H1 (cell line): ENCODE data around the gene ADARB2. TPM values are rescaled to one million over a fixed set of nuclear protein-coding genes. Genes with fewer than 3 reads are reported as not detected.

Source experiments
- SP2 ChIP-seq: IDR thresholded peaks from 2 replicates; pipeline ENCODE4 v1.6.1; 2012; ENCODE audit warnings: mild to moderate bottlenecking, low read length, inconsistent platforms
- polyA plus RNA-seq, 7 experiments: library from polyadenylated mRNA; depleted of rRNA in 3 of 7; stranded (reverse) in 5 of 7; unstranded in 2 of 7; fragments of >200 nt in 5 of 7; fragments of 200-250 nt in 2 of 7; gene quantifications; 1 replicate in 5 of 7; 2 replicates in 1 of 7; 4 replicates in 1 of 7; pipeline versions ENCODE4 v1.2.1 to v1.2.3, GENCODE V29; 2011 to 2013; ENCODE audit warnings: missing spikeins in 2 of 7, mixed read lengths in 2 of 7
- total RNA-seq: library from RNA; stranded (reverse); fragmentation: NEBNext Ultra II Directional; extraction: Animal tissue kit (Norgen Biotek cat#: 25700); gene quantifications from 2 replicates; pipeline ENCODE4 v1.2.1, GENCODE V29; 2021

Gene ADARB2
- total and polyA plus RNA-seq, 2 of the 8 experiments (the other 6 are each of a cell fraction or from before 2014, with no cell fraction given), result 2.2 to 2.8 TPM

DNA sequence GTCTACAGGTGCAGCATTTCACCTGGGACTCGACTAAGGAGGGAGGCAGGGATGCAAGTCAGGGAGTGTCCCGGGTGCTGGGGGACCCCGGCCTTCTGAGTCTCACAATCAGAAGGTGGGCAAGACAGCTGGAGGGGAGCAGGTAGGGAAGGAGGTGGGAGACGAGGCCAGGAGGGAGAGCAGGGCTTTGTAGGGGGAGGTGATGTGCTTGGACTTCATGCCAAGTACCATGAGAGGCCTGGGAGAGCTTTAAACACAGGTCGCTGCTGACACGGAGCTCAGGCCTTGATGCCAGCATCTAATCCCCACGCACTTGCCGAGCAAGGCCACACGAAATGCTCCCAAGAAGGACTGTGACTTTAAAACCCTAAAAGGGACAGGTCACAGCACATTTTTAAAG lies 244.7 kb downstream of the ADARB2 start (continued):
- no peak for TF ChIP-seq SP2
